ENCODE measurements around the gene SLC30A1. TPM values are rescaled to one million over a fixed set of nuclear protein-coding genes. Genes with fewer than 3 reads are reported as not detected.

SLC30A1 gene
- total RNA-seq, 2 donors from 2014 or later: 0.29 to 0.76 TPM

Other genes starting within 250 kb of the SLC30A1 start
- not detected for gene RD3, start 87.0 kb downstream of the SLC30A1 start, total RNA-seq
- 10 to 100 TPM; 31.6 to 32.4 TPM for gene NEK2, start 96.5 kb upstream of the SLC30A1 start, total RNA-seq